OCI-LY7 (cell line): ENCODE results near the gene CLK2. TPM values are rescaled to one million over a fixed set of nuclear protein-coding genes. Genes with fewer than 3 reads are reported as not detected.

Source experiments
- BruUV-seq: library from RNA; stranded (reverse); fragments of 400-500 nt; replicated peaks from 2 replicates; lab custom pipeline; 2021; lab: Mats Ljungman, UMichigan
- CTCF ChIA-PET: fragments of 300-600 bp; sonication (Branson Sonifier 250); formaldehyde crosslinking; loops from one replicate; lab custom pipeline; 2022; ENCODE audit warnings: antibody characterized with exemption; ENCODE audit not compliant: unreplicated experiment; lab: Charles Lee
- POLR2A ChIA-PET: fragments of 300-600 bp; sonication (Branson Sonifier 250); formaldehyde crosslinking; loops from one replicate; lab custom pipeline; 2022; ENCODE audit warnings: antibody characterized with exemption; lab: Charles Lee
- DNase-seq: peaks from one replicate; pipeline ENCODE4 v3.0.0-alpha.2; 2015; ENCODE audit warnings: low spot score
- H2AFZ ChIP-seq: fragments of 200-600 bp; sonication (generic), shearing (Covaris generic); 2 replicates; pipeline ENCODE4 v1.6.1; 2014; ENCODE audit warnings: mild to moderate bottlenecking, antibody characterized with exemption, low read length, moderate library complexity
- H3K27ac ChIP-seq: fragments of 200-600 bp; sonication (generic); 2 replicates; pipeline ENCODE4 v1.5.1; 2014; ENCODE audit warnings: mixed run types, low read depth, mild to moderate bottlenecking, moderate library complexity, low read length, inconsistent platforms; ENCODE audit not compliant: poor library complexity, severe bottlenecking
- H3K36me3 ChIP-seq: fragments of 200-600 bp; sonication (generic); 2 replicates; pipeline ENCODE4 v1.6.1; 2014; ENCODE audit warnings: mild to moderate bottlenecking, antibody characterized with exemption, low read length, moderate library complexity, mixed read lengths; ENCODE audit not compliant: insufficient read depth
- H3K4me1 ChIP-seq: fragments of 200-600 bp; sonication (generic); 2 replicates; pipeline ENCODE4 v1.5.1; 2014; ENCODE audit warnings: mild to moderate bottlenecking, low read length; ENCODE audit not compliant: insufficient read depth, poor library complexity, severe bottlenecking
- H3K4me2 ChIP-seq: fragments of 200-600 bp; sonication (generic); 2 replicates; pipeline ENCODE4 v1.6.1; 2014; ENCODE audit warnings: mild to moderate bottlenecking, low read length
- H3K4me3 ChIP-seq: fragments of 200-600 bp; sonication (generic); 2 replicates; pipeline ENCODE4 v1.5.1; 2014; ENCODE audit warnings: mild to moderate bottlenecking, low read depth, low read length; ENCODE audit not compliant: poor library complexity, severe bottlenecking
- H3K79me2 ChIP-seq: fragments of 200-600 bp; sonication (generic); 2 replicates; pipeline ENCODE4 v1.6.1; 2016; ENCODE audit warnings: low read depth, mild to moderate bottlenecking, low read length, moderate library complexity, mixed read lengths; ENCODE audit not compliant: insufficient read depth
- H3K9me2 ChIP-seq: fragments of 200-600 bp; sonication (generic); 2 replicates; pipeline ENCODE4 v1.6.1; 2016; ENCODE audit warnings: mild to moderate bottlenecking, low read length, mixed read lengths; ENCODE audit not compliant: insufficient read depth
- H3K9me3 ChIP-seq: fragments of 200-600 bp; sonication (generic); 2 replicates; pipeline ENCODE4 v1.6.1; 2014; ENCODE audit warnings: mild to moderate bottlenecking, mixed run types, low read length, mixed read lengths
- H4K20me1 ChIP-seq: fragments of 200-600 bp; sonication (generic); 2 replicates; pipeline ENCODE4 v1.6.1; 2014; ENCODE audit warnings: mild to moderate bottlenecking, antibody characterized with exemption, low read length, moderate library complexity, mixed read lengths; ENCODE audit not compliant: insufficient read depth
- EZH2phosphoT487 ChIP-seq: fragments of 200-600 bp; sonication (generic); IDR thresholded peaks from 2 replicates; pipeline ENCODE4 v1.6.1; 2018; ENCODE audit warnings: low read depth, borderline replicate concordance, mild to moderate bottlenecking, mixed run types, antibody characterized with exemption, low read length, moderate library complexity, mixed read lengths
- intact Hi-C: fragments of 100-400 bp; cut with micrococcal nuclease; formaldehyde crosslinking; loops from one replicate; pipeline ENCODE4 v1.10.0; 2022; ENCODE audit not compliant: unreplicated experiment
- total RNA-seq, 2 experiments: library from RNA; depleted of rRNA in 1 of 2; stranded (reverse); fragments of >200 nt in 1 of 2; shearing (Covaris generic) in 1 of 2; gene quantifications; 2 replicates each; pipeline ENCODE4 v1.2.3, GENCODE V29; 2014 to 2022
- TF ChIP-seq, protein P1 (sequence below): fragments of 200-600 bp; sonication (generic); conservative IDR thresholded peaks from 2 replicates; pipeline ENCODE4 v1.5.1; 2014; ENCODE audit warnings: mild to moderate bottlenecking, antibody characterized with exemption, low read length, moderate library complexity, mixed read lengths

CLK2 gene
- total RNA-seq, 2 experiments from 2014 or later, result 96.7 to 121 TPM

DNA sequence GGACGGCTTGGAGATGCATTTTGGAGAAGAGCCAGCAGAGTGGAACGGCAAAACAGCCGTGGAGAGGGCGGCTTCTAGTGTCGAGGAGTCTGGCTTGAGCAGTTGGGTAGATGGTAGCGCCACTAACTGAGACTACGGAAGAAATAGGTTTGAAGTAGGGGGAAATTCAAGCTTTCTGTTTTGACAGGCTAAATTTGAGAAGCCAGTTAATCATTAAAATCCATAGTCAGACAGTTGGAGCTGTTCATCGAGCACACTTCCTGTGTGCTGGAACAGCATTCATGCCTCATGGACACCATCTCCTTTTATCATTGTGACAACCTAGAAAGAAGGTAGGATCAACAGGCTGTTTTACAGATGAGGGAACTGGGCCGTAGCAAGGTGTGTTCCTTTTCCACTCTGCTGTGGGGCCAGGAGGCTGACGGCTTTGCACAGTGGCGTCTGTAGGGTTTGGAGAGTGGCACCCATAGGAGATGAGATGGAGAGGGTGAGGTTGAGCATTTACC is 31.3 kb upstream of the CLK2 start:
- Histone ChIP-seq H3K27ac (no peak overlapping the region), H3K9me3 (no peaks in the 10 kb centered on the region), H3K36me3 (peaks cover under 1% of the 10 kb centered on the region; the same call in 1 of the 2 replicates), H3K4me3 (no peak overlapping the region), H2AFZ (peak overlapping the region; percentile 45; the same call in 1 of the 2 replicates), H3K4me2 (no peak overlapping the region), H4K20me1 (no peaks in the 10 kb centered on the region), H3K4me1 (peaks cover 15% of the 10 kb centered on the region), H3K9me2 (no peaks in the 10 kb centered on the region), H3K79me2 (peaks cover 9% of the 10 kb centered on the region)
- intact Hi-C loops, result loop anchor here (5.0 kb wide), 1 partner anchor 97 kb away; the partner anchor contains the start of genes MTX1 and THBS3
- ChIA-PET POLR2A (no interaction called here), CTCF (no interaction called here)
- no TSS peak for BruUV-seq
- DNase-seq, result no peak
- no peak for TF ChIP-seq EZH2phosphoT487
- TF ChIP-seq, protein P1, sequence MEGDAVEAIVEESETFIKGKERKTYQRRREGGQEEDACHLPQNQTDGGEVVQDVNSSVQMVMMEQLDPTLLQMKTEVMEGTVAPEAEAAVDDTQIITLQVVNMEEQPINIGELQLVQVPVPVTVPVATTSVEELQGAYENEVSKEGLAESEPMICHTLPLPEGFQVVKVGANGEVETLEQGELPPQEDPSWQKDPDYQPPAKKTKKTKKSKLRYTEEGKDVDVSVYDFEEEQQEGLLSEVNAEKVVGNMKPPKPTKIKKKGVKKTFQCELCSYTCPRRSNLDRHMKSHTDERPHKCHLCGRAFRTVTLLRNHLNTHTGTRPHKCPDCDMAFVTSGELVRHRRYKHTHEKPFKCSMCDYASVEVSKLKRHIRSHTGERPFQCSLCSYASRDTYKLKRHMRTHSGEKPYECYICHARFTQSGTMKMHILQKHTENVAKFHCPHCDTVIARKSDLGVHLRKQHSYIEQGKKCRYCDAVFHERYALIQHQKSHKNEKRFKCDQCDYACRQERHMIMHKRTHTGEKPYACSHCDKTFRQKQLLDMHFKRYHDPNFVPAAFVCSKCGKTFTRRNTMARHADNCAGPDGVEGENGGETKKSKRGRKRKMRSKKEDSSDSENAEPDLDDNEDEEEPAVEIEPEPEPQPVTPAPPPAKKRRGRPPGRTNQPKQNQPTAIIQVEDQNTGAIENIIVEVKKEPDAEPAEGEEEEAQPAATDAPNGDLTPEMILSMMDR, result no peak

DNA sequence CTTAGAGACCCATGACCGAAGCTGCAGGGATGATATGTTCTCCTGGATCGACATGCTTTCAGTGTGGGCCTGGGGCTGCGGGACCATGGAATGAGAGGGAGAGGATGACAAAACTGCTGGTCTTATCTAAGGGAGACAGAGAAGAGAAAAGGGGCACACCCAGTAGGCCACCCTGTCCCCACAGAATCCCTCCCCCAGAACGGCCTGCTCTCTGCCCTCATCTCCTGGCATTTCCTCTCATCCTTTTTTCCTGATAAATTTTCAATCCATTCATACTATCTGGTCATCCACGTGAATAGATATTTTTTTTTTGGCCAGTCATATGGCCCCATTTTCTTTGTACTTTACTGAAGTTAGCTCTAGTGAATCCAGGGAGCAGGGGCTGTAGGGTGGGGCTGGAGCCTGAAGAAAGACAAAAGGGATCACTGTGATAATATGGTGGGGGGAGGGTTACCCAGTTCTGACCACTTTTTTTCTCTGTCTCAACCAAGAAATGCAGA is 28.1 kb upstream of the CLK2 start, which contains the start of gene PKLR:
TSS of gene PKLR (minus strand) at position 97 of the 500 bp plus-strand sequence. CDS start at position 54, 43 bp downstream.
- intact Hi-C loops, result no loop called here
- no peaks in the 10 kb centered on the region for H3K9me2 ChIP-seq
- no TSS peak for BruUV-seq
- H3K79me2 ChIP-seq, result no peaks in the 10 kb centered on the region
- peaks cover 22% of the 10 kb centered on the region for H3K4me1 ChIP-seq
- TF ChIP-seq, protein P1, result no peak
- TF ChIP-seq EZH2phosphoT487, result no peak
- H2AFZ ChIP-seq, result no peak within 1 kb of the TSS
- H3K4me3 ChIP-seq, result no peak within 1 kb of the TSS
- H3K36me3 ChIP-seq, result no peaks in the 10 kb centered on the region
- no peak for DNase-seq
- no peaks in the 10 kb centered on the region for H4K20me1 ChIP-seq
- H3K27ac ChIP-seq, result no peak within 1 kb of the TSS
- POLR2A ChIA-PET, result no interaction called here
- H3K4me2 ChIP-seq, result no peak within 1 kb of the TSS
- CTCF ChIA-PET, result no interaction called here
- H3K9me3 ChIP-seq, result no peaks in the 10 kb centered on the region
